Amygdala (tissue), 56 donors: ENCODE data around the gene SHC3.

Source experiments
- DNase-seq, 56 donors: peaks; one replicate each; lab custom pipeline; 2025; lab: John Stamatoyannopoulos, UW

Gene SHC3

GRCh38 chr9:89065921-89066320 lies 112.7 kb downstream of the SHC3 start:
- no peak for DNase-seq

GRCh38 chr9:89060790-89061189 lies 117.8 kb downstream of the SHC3 start:
- DNase-seq = no peak

- DNase-seq = no peak
Observed at GRCh38 chr9:89059925-89060506, 118.6 kb downstream of the SHC3 start.

- DNase-seq = no peak
Observed at GRCh38 chr9:89058906-89059305, 119.7 kb downstream of the SHC3 start.

- DNase-seq = no peak
Observed at GRCh38 chr9:89054865-89055495, 123.6 kb downstream of the SHC3 start.

- DNase-seq = no peak
Observed at GRCh38 chr9:89053301-89053700, 125.3 kb downstream of the SHC3 start.

- DNase-seq = no peak
Observed at GRCh38 chr9:89052470-89053097, 126.0 kb downstream of the SHC3 start.

- no peak for DNase-seq
Observed at GRCh38 chr9:89051421-89052025, 127.1 kb downstream of the SHC3 start.

GRCh38 chr9:89049646-89050045 lies 129.0 kb downstream of the SHC3 start:
- no peak for DNase-seq

GRCh38 chr9:89048616-89049015 lies 130.0 kb downstream of the SHC3 start:
- DNase-seq = no peak

GRCh38 chr9:89047667-89048066 lies 131.0 kb downstream of the SHC3 start:
- no peak for DNase-seq

- DNase-seq = no peak
Observed at GRCh38 chr9:89046832-89047231, 131.8 kb downstream of the SHC3 start.

- DNase-seq = no peak
Observed at GRCh38 chr9:89044881-89045280, 133.7 kb downstream of the SHC3 start.

- DNase-seq = no peak
Observed at GRCh38 chr9:89044104-89044503, 134.5 kb downstream of the SHC3 start.

GRCh38 chr9:89042984-89043383 lies 135.6 kb downstream of the SHC3 start:
- peak in 3 of 56 donors; percentile 22 to 66 (median 37) for DNase-seq

- no peak for DNase-seq
Observed at GRCh38 chr9:89039664-89040063, 139.0 kb downstream of the SHC3 start.

GRCh38 chr9:89039104-89039465 lies 139.5 kb downstream of the SHC3 start:
- DNase-seq = peak in 1 of 56 donors; percentile 20

- DNase-seq = peak in 35 of 56 donors; percentile 10 to 85 (median 49)
Observed at GRCh38 chr9:89038382-89039103, 140.1 kb downstream of the SHC3 start.

- DNase-seq = no peak
Observed at GRCh38 chr9:89037891-89038290, 140.7 kb downstream of the SHC3 start.

- no peak for DNase-seq
Observed at GRCh38 chr9:89037346-89037745, 141.3 kb downstream of the SHC3 start.

GRCh38 chr9:89036891-89037290 lies 141.7 kb downstream of the SHC3 start:
- DNase-seq = peak in 6 of 56 donors; percentile 12 to 54 (median 24)
